ENCODE results near the gene TEDC1.

DNA sequence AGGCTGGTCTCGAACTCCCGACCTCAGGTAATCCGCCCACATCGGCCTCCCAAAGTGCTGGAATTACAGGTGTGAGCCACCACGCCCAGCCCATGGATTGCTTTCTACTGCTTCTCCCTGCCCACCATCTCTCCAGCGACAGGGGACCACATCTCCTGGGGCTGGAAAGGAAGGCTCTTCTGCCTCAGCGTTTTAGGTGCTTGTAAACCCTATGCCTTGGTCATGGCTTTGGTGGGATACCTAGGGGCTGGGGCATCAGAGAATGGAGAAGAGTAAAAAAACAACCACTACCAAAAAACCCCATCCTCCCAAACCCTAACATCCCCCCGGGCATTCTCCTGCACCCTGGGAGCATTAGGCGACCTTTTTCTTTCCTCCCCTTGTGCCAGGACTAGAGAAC lies 34.3 kb downstream of the TEDC1 start:
- TF ChIP-seq, protein P1, sequence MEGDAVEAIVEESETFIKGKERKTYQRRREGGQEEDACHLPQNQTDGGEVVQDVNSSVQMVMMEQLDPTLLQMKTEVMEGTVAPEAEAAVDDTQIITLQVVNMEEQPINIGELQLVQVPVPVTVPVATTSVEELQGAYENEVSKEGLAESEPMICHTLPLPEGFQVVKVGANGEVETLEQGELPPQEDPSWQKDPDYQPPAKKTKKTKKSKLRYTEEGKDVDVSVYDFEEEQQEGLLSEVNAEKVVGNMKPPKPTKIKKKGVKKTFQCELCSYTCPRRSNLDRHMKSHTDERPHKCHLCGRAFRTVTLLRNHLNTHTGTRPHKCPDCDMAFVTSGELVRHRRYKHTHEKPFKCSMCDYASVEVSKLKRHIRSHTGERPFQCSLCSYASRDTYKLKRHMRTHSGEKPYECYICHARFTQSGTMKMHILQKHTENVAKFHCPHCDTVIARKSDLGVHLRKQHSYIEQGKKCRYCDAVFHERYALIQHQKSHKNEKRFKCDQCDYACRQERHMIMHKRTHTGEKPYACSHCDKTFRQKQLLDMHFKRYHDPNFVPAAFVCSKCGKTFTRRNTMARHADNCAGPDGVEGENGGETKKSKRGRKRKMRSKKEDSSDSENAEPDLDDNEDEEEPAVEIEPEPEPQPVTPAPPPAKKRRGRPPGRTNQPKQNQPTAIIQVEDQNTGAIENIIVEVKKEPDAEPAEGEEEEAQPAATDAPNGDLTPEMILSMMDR (IDR thresholded peaks at IDR 0.05), result no peak
- no peak for TF ChIP-seq EP300 (IDR thresholded peaks at IDR 0.05; ENCODE audit: borderline replicate concordance in 1 of 2, low read depth in 1 of 2, low read length in 1 of 2)
- TF ChIP-seq SIN3A (IDR thresholded peaks at IDR 0.05; ENCODE audit: borderline replicate concordance, low read depth, low read length), result no peak
- no peak for TF ChIP-seq POLR2AphosphoS5 (IDR thresholded peaks at IDR 0.05; ENCODE audit: low read depth, low read length)
- TF ChIP-seq YY1 (IDR thresholded peaks at IDR 0.05; ENCODE audit: low read depth), result no peak
- no peak for TF ChIP-seq RAD21 (IDR thresholded peaks at IDR 0.05; ENCODE audit: low read length)

All from SK-N-SH (cell line).